RKO (cell line): ENCODE data around the gene CORO7.
A peak's percentile ranks its signal among the peaks of the same experiment; 100 is the strongest.

Experiments
- DNase-seq: peaks from one replicate; pipeline ENCODE4 v3.0.0-alpha.2; 2016; ENCODE audit warnings: low spot score

The CORO7 gene

GRCh38 chr16:4383591-4384444 is 32.6 kb downstream of the CORO7 start:
- no peak for DNase-seq

- no peak for DNase-seq
Observed at GRCh38 chr16:4382795-4383357, 33.5 kb downstream of the CORO7 start.

- no peak for DNase-seq
Observed at GRCh38 chr16:4381935-4382794, 34.2 kb downstream of the CORO7 start.

GRCh38 chr16:4381072-4381934 is 35.1 kb downstream of the CORO7 start:
- no peak for DNase-seq

- no peak for DNase-seq
Observed at GRCh38 chr16:4380119-4381063, 36.0 kb downstream of the CORO7 start.

- DNase-seq, result no peak
Observed at GRCh38 chr16:4378999-4379690, 37.3 kb downstream of the CORO7 start.

- DNase-seq, result no peak
Observed at GRCh38 chr16:4378161-4378666, 38.2 kb downstream of the CORO7 start.

GRCh38 chr16:4377573-4378154 is 38.7 kb downstream of the CORO7 start:
- DNase-seq, result no peak

- DNase-seq, result no peak
Observed at GRCh38 chr16:4376893-4377572, 39.4 kb downstream of the CORO7 start.

GRCh38 chr16:4376126-4376892 is 40.1 kb downstream of the CORO7 start:
- DNase-seq, result no peak

GRCh38 chr16:4375717-4376116 is 40.7 kb downstream of the CORO7 start:
- no peak for DNase-seq

- DNase-seq, result no peak
Observed at GRCh38 chr16:4373909-4374742, 42.3 kb downstream of the CORO7 start.

GRCh38 chr16:4373356-4373908 is 43.0 kb downstream of the CORO7 start:
- DNase-seq, result no peak

- no peak for DNase-seq
Observed at GRCh38 chr16:4372578-4373355, 43.6 kb downstream of the CORO7 start.

- peak; percentile 56 for DNase-seq
Observed at GRCh38 chr16:4372001-4372577, 44.3 kb downstream of the CORO7 start.
